ENCODE measurements around the gene S1PR4. TPM values are rescaled to one million over a fixed set of nuclear protein-coding genes. Genes with fewer than 3 reads are reported as not detected.
"Not testable (repeated sequence)": the region's sequence is repeated elsewhere in the genome, so short reads cannot be mapped to it uniquely, and the experiment has no call there.

Gene S1PR4
- total and polyA plus RNA-seq, 2 of the 8 experiments (the other 6 are each of a cell fraction or from before 2014, with no cell fraction given) = not detected

- not testable (repeated sequence) for H3K23ac ChIP-seq (ENCODE audit: insufficient read length); H2AFZ ChIP-seq (ENCODE audit: low read length); H2BK20ac ChIP-seq (ENCODE audit: low read length); H3K4ac ChIP-seq (replicated peaks; ENCODE audit: insufficient read length, low read depth, low read length); H3K4me3 ChIP-seq (ENCODE audit: extremely low read depth in 1 of 4, insufficient read depth in 2 of 4, low read depth in 3 of 4, low read length in 4 of 4); FAIRE-seq; H3K4me1 ChIP-seq (replicated peaks in 1 of 4; ENCODE audit: control insufficient read depth in 3 of 4, insufficient read depth in 4 of 4, low read length in 3 of 4); H3K9ac ChIP-seq (replicated peaks in 1 of 4; ENCODE audit: extremely low read depth in 1 of 4, low read depth in 3 of 4, low read length in 3 of 4); H2BK15ac ChIP-seq (ENCODE audit: low read length); H2BK5ac ChIP-seq (ENCODE audit: low read depth, low read length); H2BK120ac ChIP-seq (replicated peaks; ENCODE audit: low read depth, low read length); H3K79me1 ChIP-seq (ENCODE audit: low read depth, low read length); H3K23me2 ChIP-seq (ENCODE audit: low read depth, low read length); H2BK12ac ChIP-seq (ENCODE audit: low read depth, low read length); H3K14ac ChIP-seq (ENCODE audit: insufficient read length); H4K91ac ChIP-seq (replicated peaks; ENCODE audit: insufficient read length, low read length); H3K56ac ChIP-seq (replicated peaks; ENCODE audit: insufficient read length, low read depth, low read length); H3K27ac ChIP-seq (ENCODE audit: low read depth, low read length); H4K5ac ChIP-seq (ENCODE audit: insufficient read length, low read depth, low read length); H3K79me2 ChIP-seq (ENCODE audit: control insufficient read depth in 1 of 2, insufficient read depth in 2 of 2, low read length in 2 of 2); H3K18ac ChIP-seq (ENCODE audit: extremely low read depth, low read length); H3K9me3 ChIP-seq (ENCODE audit: insufficient read depth in 2 of 2, low read depth in 1 of 2, low read length in 1 of 2); DNase-seq (ENCODE audit: low read depth in 1 of 2, low spot score in 2 of 2); H4K8ac ChIP-seq (ENCODE audit: extremely low read depth, insufficient read depth, low read length); H2AK5ac ChIP-seq (ENCODE audit: low read depth, low read length); H3K27me3 ChIP-seq (replicated peaks in 1 of 4; ENCODE audit: control insufficient read depth in 3 of 4, extremely low read depth in 1 of 4, insufficient read depth in 3 of 4, low read length in 3 of 4); H3K4me2 ChIP-seq (ENCODE audit: insufficient read depth in 1 of 2, low read depth in 2 of 2, low read length in 2 of 2)
- ChIA-PET POLR2A (ENCODE audit: partially characterized antibody) (interaction anchor here (1.7 kb wide), 1 partner anchor 15 kb away, joined by 4 read pairs; no protein-coding TSS in a partner anchor), CTCF (ENCODE audit: partially characterized antibody) (interaction anchor here (0.7 to 1.1 kb wide), 2 partner anchors 31 to 1377 kb away, joined by 3 read pairs; no protein-coding TSS in a partner anchor)
- 93% methylated on average over 7 of the region's 7 CpGs; no CpG with 5 or more reads in 1 of the 2 experiments for WGBS, 2 experiments (ENCODE audit: extremely low coverage in 1 of 2, insufficient coverage in 1 of 2, insufficient read length in 1 of 2, insufficient replicate concordance in 2 of 2, low coverage in 1 of 2, low lambda C conversion rate in 2 of 2, missing lambda C conversion rate in 1 of 2)
- Histone ChIP-seq H3K36me3 (ENCODE audit: control insufficient read depth in 2 of 4, insufficient read depth in 4 of 4, low read length in 3 of 4) (peaks cover 5 to 53% (median 17%) of the 10 kb centered on the region in 4 experiments; a peak in 5 of 8 replicates), H4K20me1 (replicated peaks in 1 of 2; ENCODE audit: control insufficient read depth in 1 of 2, insufficient read depth in 2 of 2, low read length in 2 of 2) (peaks cover 4 to 10% of the 10 kb centered on the region in 2 experiments)
Measured at GRCh38 chr19:3202895-3203294, 24.3 kb downstream of the S1PR4 start.
